ENCODE data around the gene SULT1C2. TPM values are rescaled to one million over a fixed set of nuclear protein-coding genes. Genes with fewer than 3 reads are reported as not detected.

SULT1C2 gene
- total RNA-seq, 1 experiment from 2014 or later: 1.6 TPM

Other genes starting within 250 kb of the SULT1C2 start
- not detected in 2 replicates for gene SULT1C3, start 48.9 kb upstream of the SULT1C2 start, total RNA-seq (2021)
- 0.86 and 0.96 TPM in 2 replicates for gene SULT1C4, start 89.1 kb downstream of the SULT1C2 start, total RNA-seq (2021)
- gene GCC2, start 160.3 kb downstream of the SULT1C2 start, total RNA-seq (2021): 46.7 and 53.3 TPM in 2 replicates
- gene LIMS1, start 245.6 kb downstream of the SULT1C2 start, total RNA-seq (2021): 33.4 and 37.7 TPM in 2 replicates

All from H9 (cell line).